Activated naive CD8-positive, alpha-beta T cell (primary cell): ENCODE measurements around the gene NR4A1.
"Not testable (repeated sequence)": the region's sequence is repeated elsewhere in the genome, so short reads cannot be mapped to it uniquely, and the experiment has no call there.

Source experiments
- H3K27ac Mint-ChIP-seq: one replicate; pipeline ENCODE4 v1.8.0; 2021; ENCODE audit warnings: mixed read lengths
- H3K27me3 Mint-ChIP-seq: one replicate; pipeline ENCODE4 v1.8.0; 2021; ENCODE audit warnings: mixed read lengths
- H3K36me3 Mint-ChIP-seq: one replicate; pipeline ENCODE4 v1.8.0; 2021; ENCODE audit warnings: mixed read lengths
- H3K4me1 Mint-ChIP-seq: one replicate; pipeline ENCODE4 v1.8.0; 2021; ENCODE audit warnings: low read depth, mixed read lengths
- H3K4me3 Mint-ChIP-seq: one replicate; pipeline ENCODE4 v1.8.0; 2021; ENCODE audit warnings: mild to moderate bottlenecking, mixed read lengths
- H3K9me3 Mint-ChIP-seq: one replicate; pipeline ENCODE4 v1.8.0; 2021; ENCODE audit warnings: low read depth, mixed read lengths

NR4A1 gene

DNA sequence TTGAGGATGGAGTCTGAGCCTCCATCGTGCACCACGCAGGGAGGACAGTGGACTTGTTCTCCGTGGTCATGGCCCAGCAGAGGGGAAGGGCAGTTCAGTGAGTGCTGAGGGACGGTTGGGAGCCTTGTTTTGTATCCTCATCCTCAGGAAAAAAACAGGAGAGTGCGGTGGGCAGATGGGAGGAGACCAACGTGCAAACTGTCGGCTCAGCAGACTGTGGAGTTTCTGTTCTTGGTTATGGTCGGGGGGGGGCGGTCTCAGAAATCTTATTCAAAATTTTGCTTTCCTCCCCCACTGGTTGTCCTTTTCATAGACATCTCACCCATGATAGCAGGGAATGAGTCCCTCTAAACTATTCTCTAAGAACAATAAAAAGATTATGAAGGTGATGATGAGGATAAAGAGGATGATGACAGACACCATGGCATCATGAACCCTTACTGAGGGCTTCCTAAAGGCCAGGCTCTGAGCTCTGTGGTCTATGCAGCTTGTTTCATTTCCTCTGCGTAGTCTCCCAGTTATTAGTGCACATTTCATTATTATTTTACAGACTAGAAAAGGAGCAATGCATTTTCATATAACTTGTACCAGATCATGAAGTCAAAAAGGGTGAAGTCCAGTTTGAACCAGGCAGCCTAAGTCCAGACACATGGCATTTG lies 53.3 kb downstream of the NR4A1 start:
- not testable (repeated sequence) for H3K27ac Mint-ChIP-seq, H3K9me3 Mint-ChIP-seq, H3K4me1 Mint-ChIP-seq, H3K36me3 Mint-ChIP-seq, H3K4me3 Mint-ChIP-seq
- peaks cover 35% of the 10 kb centered on the region for H3K27me3 Mint-ChIP-seq
